Cardiac muscle cell (in vitro differentiated cells and primary cell): ENCODE measurements around the gene RHOF. TPM values are rescaled to one million over a fixed set of nuclear protein-coding genes. Genes with fewer than 3 reads are reported as not detected.
A peak's percentile ranks its signal among the peaks of the same experiment; 100 is the strongest.

ENCODE experiments used
- DNase-seq, 2 donors: peaks; one replicate each; pipeline versions ENCODE4 v3.0.0 to v3.0.0-alpha.2; 2010 to 2017; ENCODE audit warnings: low read depth in 1 of 2, low spot score in 1 of 2
- H3K27ac ChIP-seq: fragments of 200-600 bp; sonication (generic); 2 replicates; pipeline ENCODE4 v1.5.1; 2016
- H3K27me3 ChIP-seq: fragments of 200-600 bp; sonication (generic); 2 replicates; pipeline ENCODE4 v1.6.0; 2016; ENCODE audit warnings: control low read depth
- H3K36me3 ChIP-seq: fragments of 200-600 bp; sonication (generic); 2 replicates; pipeline ENCODE4 v1.5.1; 2016; ENCODE audit warnings: control low read depth
- H3K4me1 ChIP-seq: fragments of 200-600 bp; sonication (generic); 2 replicates; pipeline ENCODE4 v1.8.1; 2017; ENCODE audit warnings: low read depth, mild to moderate bottlenecking, mixed run types
- H3K4me3 ChIP-seq: fragments of 200-600 bp; sonication (generic); 2 replicates; pipeline ENCODE4 v1.5.1; 2016; ENCODE audit warnings: mild to moderate bottlenecking
- H3K9me3 ChIP-seq: fragments of 200-600 bp; sonication (generic); 2 replicates; pipeline ENCODE4 v1.5.1; 2017; ENCODE audit warnings: low read depth, mild to moderate bottlenecking, control low read depth
- polyA plus RNA-seq: library from polyadenylated mRNA; unstranded; fragments of >200 nt; fragmentation: Nextera tagmentation; extraction: Ambion mirVana; gene quantifications from 2 replicates; pipeline ENCODE4 v1.2.1, GENCODE V29; 2016
- total RNA-seq: library from RNA; depleted of rRNA; stranded (reverse); fragments of >200 nt; gene quantifications from 2 replicates; pipeline ENCODE4 v1.2.3, GENCODE V29; 2016
- TF ChIP-seq, protein P1 (sequence below): IDR thresholded peaks from 2 replicates; pipeline ENCODE4 v1.5.1; 2012; ENCODE audit warnings: low read depth, mild to moderate bottlenecking, low read length

RHOF gene
- total and polyA plus RNA-seq, 2 experiments from 2014 or later: 21.5 to 56.3 TPM

DNA sequence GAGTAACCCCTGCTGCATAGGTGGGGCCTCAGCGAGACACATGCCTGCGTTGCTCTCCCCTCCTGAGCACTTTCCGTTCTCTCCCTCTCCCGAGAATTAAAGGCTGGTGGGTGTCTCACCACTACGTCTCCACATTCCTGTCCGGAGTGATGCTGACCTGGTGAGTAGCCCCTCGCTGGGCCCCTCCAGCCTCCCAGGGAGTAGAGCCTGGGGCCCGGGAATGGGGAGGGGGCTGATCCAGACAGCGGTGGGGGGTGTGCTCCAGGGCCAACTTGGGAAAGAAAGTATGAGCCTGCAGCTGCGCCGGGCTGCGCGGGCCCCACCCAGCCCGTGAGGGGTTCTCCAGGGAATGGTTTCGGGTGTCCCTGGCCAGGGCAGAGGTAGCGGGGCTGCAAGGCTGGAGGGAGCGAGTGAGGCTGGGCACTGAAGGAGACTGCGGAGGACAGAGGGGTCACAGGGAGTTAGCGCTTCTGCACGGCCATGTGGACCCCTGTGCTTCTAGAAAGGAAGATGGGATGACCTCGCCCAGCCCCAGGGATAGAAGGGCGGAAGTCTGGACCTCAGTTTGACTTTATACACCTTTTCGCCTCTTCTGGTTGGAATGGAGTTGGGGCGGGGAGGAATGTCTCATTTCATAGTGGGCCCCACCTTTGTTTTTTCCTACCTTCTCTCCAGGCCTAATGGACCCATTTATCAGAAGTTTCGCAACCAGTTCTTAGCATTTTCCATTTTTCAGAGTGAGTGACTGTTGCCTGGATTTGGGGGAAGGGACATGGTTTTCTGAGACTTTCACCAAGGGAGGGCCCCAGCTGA, 22.5 kb downstream of the RHOF start:
- Histone ChIP-seq H3K27ac (peak overlapping the region; percentile 68), H3K27me3 (no peaks in the 10 kb centered on the region), H3K9me3 (no peaks in the 10 kb centered on the region), H3K36me3 (no peaks in the 10 kb centered on the region), H3K4me3 (no peak overlapping the region), H3K4me1 (peaks cover 34% of the 10 kb centered on the region)
- DNase-seq: no peak
- TF ChIP-seq, protein P1, sequence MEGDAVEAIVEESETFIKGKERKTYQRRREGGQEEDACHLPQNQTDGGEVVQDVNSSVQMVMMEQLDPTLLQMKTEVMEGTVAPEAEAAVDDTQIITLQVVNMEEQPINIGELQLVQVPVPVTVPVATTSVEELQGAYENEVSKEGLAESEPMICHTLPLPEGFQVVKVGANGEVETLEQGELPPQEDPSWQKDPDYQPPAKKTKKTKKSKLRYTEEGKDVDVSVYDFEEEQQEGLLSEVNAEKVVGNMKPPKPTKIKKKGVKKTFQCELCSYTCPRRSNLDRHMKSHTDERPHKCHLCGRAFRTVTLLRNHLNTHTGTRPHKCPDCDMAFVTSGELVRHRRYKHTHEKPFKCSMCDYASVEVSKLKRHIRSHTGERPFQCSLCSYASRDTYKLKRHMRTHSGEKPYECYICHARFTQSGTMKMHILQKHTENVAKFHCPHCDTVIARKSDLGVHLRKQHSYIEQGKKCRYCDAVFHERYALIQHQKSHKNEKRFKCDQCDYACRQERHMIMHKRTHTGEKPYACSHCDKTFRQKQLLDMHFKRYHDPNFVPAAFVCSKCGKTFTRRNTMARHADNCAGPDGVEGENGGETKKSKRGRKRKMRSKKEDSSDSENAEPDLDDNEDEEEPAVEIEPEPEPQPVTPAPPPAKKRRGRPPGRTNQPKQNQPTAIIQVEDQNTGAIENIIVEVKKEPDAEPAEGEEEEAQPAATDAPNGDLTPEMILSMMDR: no peak

DNA sequence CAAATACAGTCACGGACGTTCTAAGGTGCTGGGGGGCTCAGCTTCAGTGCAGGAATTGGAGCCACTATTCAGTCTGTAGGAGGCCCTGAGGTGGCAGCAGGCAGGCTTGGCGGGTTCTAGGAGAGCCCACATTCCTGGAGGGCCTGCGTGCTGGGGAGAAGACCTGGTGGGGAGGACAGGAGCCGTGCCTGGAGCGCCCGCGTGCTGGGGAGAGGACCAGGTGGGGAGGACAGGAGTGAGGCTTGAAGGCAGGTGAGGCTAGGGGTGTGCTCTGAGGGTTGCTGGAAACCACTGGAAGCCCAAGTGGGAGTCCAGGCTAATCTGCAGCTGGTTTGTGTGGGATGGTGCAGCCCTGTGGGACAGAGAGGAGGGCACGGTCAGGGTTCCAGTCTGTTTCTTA, 23.1 kb downstream of the RHOF start:
- TF ChIP-seq, protein P1: no peak
- no peak for DNase-seq
- H3K9me3 ChIP-seq: no peaks in the 10 kb centered on the region
- no peak overlapping the region for H3K4me3 ChIP-seq
- no peaks in the 10 kb centered on the region for H3K36me3 ChIP-seq
- H3K27me3 ChIP-seq: no peaks in the 10 kb centered on the region
- peaks cover 34% of the 10 kb centered on the region for H3K4me1 ChIP-seq
- H3K27ac ChIP-seq: peak overlapping the region; percentile 68

DNA sequence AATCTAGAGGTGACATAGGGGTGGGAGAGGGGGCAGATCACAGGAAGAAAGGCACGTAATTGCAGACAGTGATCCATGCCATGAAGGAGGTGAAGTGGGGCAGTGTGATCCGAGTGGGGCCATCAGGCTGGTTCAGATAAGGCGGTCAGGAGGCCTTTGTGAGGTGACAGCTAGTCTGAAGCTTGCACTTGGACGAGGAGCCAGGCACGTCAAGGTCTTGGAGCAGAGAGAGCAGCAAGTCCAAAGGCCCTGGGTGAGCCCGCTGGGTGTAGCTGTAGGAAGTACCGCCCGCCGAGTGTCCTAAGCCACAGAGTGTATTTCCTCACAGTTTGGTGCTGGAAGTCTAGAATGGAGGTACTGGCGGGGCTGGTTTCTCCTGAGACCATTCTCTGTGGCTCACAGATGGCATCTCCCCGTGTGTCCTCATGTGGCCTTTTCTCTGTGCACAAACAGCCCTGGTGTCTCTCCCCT, 23.6 kb downstream of the RHOF start:
- DNase-seq: peak in 1 of 2 donors; percentile 52
- Histone ChIP-seq H3K27ac (peak overlapping the region; percentile 68), H3K36me3 (no peaks in the 10 kb centered on the region), H3K4me3 (no peak overlapping the region), H3K27me3 (no peaks in the 10 kb centered on the region), H3K9me3 (no peaks in the 10 kb centered on the region), H3K4me1 (peaks cover 34% of the 10 kb centered on the region)
- TF ChIP-seq, protein P1: no peak

DNA sequence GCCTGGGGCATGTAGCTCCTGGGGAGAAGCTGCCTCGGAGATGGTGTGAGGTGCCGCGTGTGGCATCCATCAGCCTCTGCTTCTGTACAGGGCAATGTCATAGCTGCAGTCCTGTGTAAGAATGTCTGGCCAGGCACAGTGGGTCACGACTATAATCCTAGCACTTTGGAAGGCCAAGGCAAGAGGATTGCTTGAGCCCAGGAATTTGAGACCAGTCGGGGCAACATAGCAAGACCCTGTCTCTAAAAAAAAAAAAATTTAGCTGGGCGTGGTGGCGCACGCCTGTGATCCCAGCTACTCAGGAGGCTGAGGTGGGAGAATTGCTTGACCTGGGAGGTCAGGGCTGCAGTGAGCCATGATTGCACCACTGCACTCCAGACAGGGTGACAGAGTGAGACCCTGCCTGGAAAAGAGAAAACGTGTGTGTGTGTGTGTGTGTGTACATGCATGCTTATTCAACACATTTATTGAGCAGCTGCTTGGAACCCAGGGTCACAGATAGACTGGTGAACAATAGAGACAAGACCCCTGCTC, 24.1 kb downstream of the RHOF start:
- H3K27ac ChIP-seq: peak overlapping the region; percentile 68
- no peak for DNase-seq
- H3K4me3 ChIP-seq: no peak overlapping the region
- H3K4me1 ChIP-seq: peaks cover 34% of the 10 kb centered on the region
- H3K36me3 ChIP-seq: no peaks in the 10 kb centered on the region
- TF ChIP-seq, protein P1: no peak
- H3K27me3 ChIP-seq: no peaks in the 10 kb centered on the region
- H3K9me3 ChIP-seq: no peaks in the 10 kb centered on the region

DNA sequence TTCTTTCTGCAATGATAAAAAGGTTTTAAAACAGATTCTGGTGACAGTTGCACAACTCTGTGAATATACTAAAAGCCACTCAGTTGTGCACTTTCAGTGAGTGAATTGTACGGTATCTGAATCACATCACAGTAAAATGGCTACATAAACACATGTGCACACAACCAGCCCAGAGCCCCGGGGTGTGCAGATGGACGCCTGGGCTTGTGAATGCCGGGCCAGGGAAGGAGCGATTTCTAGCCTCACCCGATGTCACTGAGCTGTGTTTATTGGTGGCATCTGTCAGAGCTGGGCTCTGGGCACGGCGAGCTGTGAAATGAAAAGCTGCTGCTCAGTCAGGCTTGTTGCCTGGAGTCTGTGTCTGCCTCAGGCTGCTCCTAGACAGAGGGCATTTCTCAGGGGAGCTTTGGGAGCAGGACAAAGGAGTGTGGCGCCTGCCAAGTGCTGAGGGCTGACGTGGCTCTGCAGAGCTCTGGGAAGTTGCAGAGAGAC, 25.9 kb downstream of the RHOF start:
- peaks cover 37% of the 10 kb centered on the region for H3K4me1 ChIP-seq
- H3K4me3 ChIP-seq: no peak overlapping the region
- DNase-seq: peak in 1 of 2 donors; percentile 82
- peak overlapping the region; percentile 71 for H3K27ac ChIP-seq
- H3K36me3 ChIP-seq: no peaks in the 10 kb centered on the region
- H3K9me3 ChIP-seq: no peaks in the 10 kb centered on the region
- TF ChIP-seq, protein P1: no peak
- no peaks in the 10 kb centered on the region for H3K27me3 ChIP-seq
